Activated T-cell treated with anti-CD3 and anti-CD28 coated beads, Interleukin-2, amount 50 U/mL, for 72 hours (primary cell): ENCODE data around the gene RNASEH2A. TPM values are rescaled to one million over a fixed set of nuclear protein-coding genes. Genes with fewer than 3 reads are reported as not detected.
A peak's percentile ranks its signal among the peaks of the same experiment; 100 is the strongest.

Experiments used
- ATAC-seq, 2 donors: fragments of 150-1000 bp; cut with Tn5 transposase; replicated peaks in 1 of 2; 2 replicates each; pipeline ENCODE4 v1.10.0; 2021; ENCODE audit warnings: moderate library complexity in 2 of 2, mild to moderate bottlenecking in 1 of 2
- DNase-seq, 2 donors: peaks; one replicate each; pipeline ENCODE4 v3.0.0; 2021 to 2022; ENCODE audit warnings: mixed read lengths in 1 of 2
- H3K27ac Mint-ChIP-seq: one replicate; pipeline ENCODE4 v1.8.0; 2022; ENCODE audit warnings: mild to moderate bottlenecking, moderate library complexity, mixed read lengths
- H3K27me3 Mint-ChIP-seq: one replicate; pipeline ENCODE4 v1.8.0; 2022; ENCODE audit warnings: low read depth, mixed read lengths
- H3K36me3 Mint-ChIP-seq, 2 donors: one replicate each; pipeline ENCODE4 v1.8.0; 2022; ENCODE audit warnings: mixed read lengths in 2 of 2, mild to moderate bottlenecking in 1 of 2; ENCODE audit not compliant: insufficient read depth in 2 of 2
- H3K4me1 Mint-ChIP-seq: one replicate; pipeline ENCODE4 v1.8.0; 2022; ENCODE audit warnings: low read depth, mixed read lengths
- H3K4me3 Mint-ChIP-seq, 2 donors: one replicate each; pipeline ENCODE4 v1.8.0; 2022; ENCODE audit warnings: mild to moderate bottlenecking in 2 of 2, mixed read lengths in 2 of 2, moderate library complexity in 2 of 2
- H3K9me3 Mint-ChIP-seq, 2 donors: one replicate each; pipeline ENCODE4 v1.8.0; 2022; ENCODE audit warnings: mixed read lengths in 2 of 2
- total RNA-seq, 2 donors: library from RNA; stranded (reverse); gene quantifications; one replicate each; pipeline ENCODE4 v1.2.3, GENCODE V29; 2022

Gene RNASEH2A
- total RNA-seq, 2 donors from 2014 or later, result 29.6 to 31.1 TPM

DNA sequence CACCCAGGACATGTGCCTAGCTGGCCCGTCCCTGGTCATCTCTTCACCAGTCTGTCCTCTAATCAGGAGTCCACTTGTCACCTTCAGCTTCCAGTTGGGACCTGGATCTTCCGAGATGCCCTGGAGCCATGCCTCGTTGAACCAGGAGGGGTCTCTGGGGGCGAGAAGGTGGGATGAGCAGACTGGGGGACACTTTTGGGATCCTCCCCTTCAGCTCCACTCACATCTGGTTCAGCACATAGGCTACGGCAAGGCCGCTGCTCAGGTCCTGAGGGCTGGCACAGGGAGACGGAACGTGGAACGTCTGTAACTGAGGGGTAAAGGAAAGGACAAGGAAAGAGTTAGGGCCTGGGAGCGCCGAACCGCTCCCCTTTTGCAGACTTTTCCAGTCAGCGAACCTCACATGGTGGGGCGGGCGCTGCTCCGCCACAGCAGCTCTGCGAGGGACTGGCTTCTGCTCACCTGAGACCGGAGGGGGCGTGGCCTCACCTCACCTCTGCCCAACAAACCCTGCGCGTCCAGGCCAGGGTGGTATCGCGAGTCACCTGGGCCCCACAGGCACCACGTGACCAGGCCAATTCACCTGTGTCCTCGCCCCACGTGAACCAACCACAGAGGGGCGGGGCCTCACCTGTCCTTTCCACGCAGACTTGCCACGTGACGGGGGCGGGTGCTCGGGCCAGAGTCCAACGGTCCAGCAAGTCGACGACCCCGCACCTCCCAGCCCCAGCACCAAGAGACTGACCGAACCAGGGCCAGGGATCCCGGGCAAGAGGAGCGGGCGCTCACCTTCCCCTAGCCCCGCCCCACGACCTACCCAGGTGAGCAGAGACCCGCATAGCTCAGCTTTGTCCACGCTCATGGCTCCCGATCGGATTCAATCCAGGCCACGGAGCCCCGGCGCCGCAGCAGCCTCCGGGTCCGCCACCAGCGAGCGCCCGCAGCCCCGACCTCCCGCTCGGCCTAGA, 31.5 kb upstream of the RNASEH2A start, which contains the start of gene HOOK2:
HOOK2 (minus strand) TSS at position 965 of the 968 bp plus-strand sequence; CDS start at position 862, 103 bp downstream.
- Mint-ChIP-seq H3K27me3 (no peaks in the 10 kb centered on the region), H3K4me3 (peak within 1 kb of the TSS; percentile 75 to 80), H3K4me1 (peaks cover 50% of the 10 kb centered on the region), H3K27ac (peak within 1 kb of the TSS; percentile 35), H3K36me3 (peaks cover 0 to 2% of the 10 kb centered on the region in 2 donors), H3K9me3 (no peaks in the 10 kb centered on the region)
- ATAC-seq (no peak), DNase-seq (peak in 1 of 2 donors; percentile 31)

DNA sequence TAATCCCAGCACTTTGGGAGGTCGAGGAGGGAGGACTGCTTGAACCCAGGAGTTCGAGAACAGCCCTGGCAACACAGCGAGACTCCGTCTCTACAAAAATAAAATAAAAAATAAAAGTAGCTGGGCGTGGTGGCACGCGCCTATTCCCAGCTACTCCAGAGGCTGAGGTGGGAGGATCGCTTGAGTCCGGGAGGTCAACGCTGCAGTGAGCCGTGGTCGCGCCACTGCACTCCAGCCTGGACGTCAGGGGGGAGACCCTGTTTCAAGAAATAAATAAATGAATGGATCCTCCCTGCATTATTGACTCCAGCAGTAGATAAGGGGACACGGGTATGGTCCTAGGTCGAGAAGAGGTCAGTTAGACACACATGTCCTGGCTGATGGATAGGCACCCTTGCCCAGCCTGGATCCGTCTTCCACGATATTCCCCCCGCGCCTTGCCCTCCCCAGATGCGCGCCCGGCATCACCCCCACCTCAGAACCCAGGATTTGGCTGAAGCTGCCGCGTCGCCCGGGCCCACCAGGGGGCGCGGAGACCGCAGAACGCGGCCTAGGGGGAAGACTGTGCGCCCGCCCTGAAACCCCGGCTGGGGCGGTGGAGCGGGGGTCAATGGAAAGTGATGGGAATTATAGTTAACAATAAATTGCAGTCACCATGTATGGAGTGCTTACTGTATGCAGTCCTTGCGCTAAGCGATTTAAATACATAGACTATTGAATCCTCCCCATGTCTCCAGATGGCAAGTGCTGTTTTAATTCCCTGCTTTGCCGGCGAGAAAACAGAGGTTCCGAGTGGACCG, 29.0 kb upstream of the RNASEH2A start:
- Mint-ChIP-seq H3K27ac (peak overlapping the region; percentile 57), H3K9me3 (no peaks in the 10 kb centered on the region), H3K4me3 (peak overlapping the region; percentile 97 to 99), H3K36me3 (peaks cover 0 to 2% of the 10 kb centered on the region in 2 donors), H3K4me1 (peaks cover 61% of the 10 kb centered on the region), H3K27me3 (no peaks in the 10 kb centered on the region)
- DNase-seq (peak; percentile 87 to 93), ATAC-seq (peak; percentile 38 to 43)

DNA sequence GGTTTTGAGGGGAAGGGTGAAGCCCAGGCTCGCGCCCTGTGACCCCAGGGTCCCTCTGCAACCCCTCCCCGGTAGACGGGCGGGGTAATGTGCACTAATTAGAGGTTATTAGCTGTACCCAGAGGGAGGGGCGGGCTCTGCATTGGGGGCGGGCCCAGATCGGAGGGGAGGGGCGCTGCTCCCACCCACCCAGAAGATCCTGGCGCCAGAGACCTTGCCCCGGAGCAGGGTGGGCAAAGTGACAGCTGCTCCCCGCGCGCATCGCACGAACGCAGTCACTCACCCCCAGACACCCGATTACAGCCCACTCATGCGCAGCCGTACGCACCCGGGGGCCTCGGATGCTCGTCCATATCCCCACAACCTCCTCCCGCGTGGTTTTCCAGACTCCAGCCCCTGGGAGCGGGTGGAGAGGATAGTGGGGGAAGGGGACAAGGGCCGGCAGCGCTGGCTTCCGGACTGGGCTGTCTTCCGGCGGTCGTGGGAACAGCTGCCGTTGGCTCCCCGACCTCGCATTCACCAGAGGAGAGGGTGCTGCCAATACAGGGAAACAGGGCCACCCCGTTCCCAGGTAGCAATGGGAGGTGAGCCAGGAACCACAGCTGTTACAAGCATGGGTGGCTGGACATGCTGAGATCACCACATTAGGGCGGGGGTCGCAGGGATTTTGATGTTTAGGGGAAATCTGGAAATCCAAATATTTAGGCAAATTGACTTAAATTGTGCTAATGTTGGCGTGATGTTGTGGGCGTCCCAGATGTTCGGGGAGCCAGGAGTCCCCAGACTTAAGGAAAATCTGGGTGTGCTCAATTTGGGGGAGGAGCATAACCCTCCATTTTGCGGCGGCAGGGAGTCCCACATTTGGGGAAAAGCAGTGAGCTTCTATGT, 28.1 kb upstream of the RNASEH2A start:
- H3K4me1 Mint-ChIP-seq, result peaks cover 61% of the 10 kb centered on the region
- H3K27ac Mint-ChIP-seq, result peak overlapping the region; percentile 86
- DNase-seq, result peak; percentile 57 to 60
- peak overlapping the region; percentile 97 to 99 for H3K4me3 Mint-ChIP-seq
- peak; percentile 1 to 2 for ATAC-seq
- H3K9me3 Mint-ChIP-seq, result no peaks in the 10 kb centered on the region
- no peaks in the 10 kb centered on the region for H3K36me3 Mint-ChIP-seq
- H3K27me3 Mint-ChIP-seq, result no peaks in the 10 kb centered on the region

DNA sequence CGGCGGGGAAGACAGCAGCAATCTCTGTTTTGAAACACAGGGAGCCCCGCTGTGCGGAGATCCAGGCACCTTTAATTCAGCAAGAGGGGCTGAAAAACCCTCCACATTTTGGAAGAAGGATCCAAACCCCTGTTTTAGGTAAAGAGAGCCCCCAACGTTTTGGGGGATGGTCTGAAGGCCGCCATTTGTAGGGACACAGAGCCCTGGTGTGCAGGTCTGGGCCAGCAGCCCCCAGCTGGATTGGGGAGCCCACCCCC, 27.6 kb upstream of the RNASEH2A start:
- no peak for ATAC-seq

DNA sequence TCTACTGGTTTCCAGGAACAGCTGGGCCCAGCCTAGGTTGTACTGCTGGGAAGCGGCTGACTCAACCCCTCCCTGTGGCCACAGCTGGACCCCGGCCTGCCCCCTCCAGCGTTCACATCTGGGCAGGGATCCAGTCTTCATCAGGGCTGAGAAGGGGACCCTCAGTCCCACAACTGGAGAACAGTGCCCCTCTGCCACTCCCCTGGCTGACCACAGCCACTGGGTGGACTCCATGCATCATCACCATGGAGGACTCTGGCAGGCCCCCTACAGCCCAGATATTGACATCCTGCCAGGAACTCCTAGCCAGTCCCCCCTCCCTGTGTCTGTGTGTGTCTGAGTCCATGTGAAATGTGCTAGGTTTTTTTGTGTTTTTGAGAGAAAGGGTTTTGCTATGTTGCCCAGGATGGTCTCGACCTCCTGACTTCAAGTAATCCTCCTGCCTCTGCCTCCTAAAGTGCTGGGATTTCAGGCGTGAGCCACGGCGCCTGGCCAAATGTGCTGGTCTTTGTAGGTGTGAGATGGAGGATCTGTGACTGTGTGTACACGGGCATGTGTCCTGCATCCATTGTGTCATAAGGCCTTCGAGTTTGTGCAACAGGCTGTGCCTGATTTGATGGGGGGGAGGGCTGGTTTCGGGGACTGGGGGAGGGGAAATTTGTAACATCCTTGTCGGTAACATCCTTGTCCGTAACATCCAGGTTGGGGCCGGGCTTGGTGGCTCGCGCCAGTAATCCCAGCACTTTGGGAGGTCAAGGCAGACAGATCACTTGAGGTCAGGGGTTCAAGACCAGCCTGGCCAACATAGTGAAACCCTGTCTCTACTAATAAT, 27.0 kb upstream of the RNASEH2A start:
- ATAC-seq (no peak), DNase-seq (peak; percentile 35 to 48)
- Mint-ChIP-seq H3K27me3 (no peaks in the 10 kb centered on the region), H3K4me1 (peaks cover 50% of the 10 kb centered on the region), H3K9me3 (no peaks in the 10 kb centered on the region), H3K27ac (peak overlapping the region; percentile 75), H3K36me3 (no peaks in the 10 kb centered on the region), H3K4me3 (peak overlapping the region; percentile 97 to 99)

More for the DNA sequence above, 27.6 kb upstream of the RNASEH2A start:
- Mint-ChIP-seq H3K27ac (peak overlapping the region; percentile 86), H3K9me3 (no peaks in the 10 kb centered on the region), H3K4me1 (peaks cover 56% of the 10 kb centered on the region), H3K4me3 (peak overlapping the region; percentile 97 to 99), H3K36me3 (no peaks in the 10 kb centered on the region), H3K27me3 (no peaks in the 10 kb centered on the region)
- DNase-seq, result no peak

DNA sequence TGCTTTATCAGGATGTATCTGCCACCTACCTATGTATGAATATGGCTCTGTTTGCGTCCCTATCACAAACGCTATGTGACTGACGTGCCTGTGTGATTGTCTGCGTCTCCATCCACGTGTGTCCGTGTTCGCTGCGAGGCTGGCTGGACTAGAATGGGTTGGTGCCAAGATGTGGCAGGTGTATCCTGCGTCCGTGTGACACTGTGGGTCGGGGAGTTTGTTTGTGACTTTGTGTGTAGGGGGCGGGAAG, 24.3 kb upstream of the RNASEH2A start:
- Mint-ChIP-seq H3K9me3 (no peaks in the 10 kb centered on the region), H3K27ac (peak overlapping the region; percentile 86)

DNA sequence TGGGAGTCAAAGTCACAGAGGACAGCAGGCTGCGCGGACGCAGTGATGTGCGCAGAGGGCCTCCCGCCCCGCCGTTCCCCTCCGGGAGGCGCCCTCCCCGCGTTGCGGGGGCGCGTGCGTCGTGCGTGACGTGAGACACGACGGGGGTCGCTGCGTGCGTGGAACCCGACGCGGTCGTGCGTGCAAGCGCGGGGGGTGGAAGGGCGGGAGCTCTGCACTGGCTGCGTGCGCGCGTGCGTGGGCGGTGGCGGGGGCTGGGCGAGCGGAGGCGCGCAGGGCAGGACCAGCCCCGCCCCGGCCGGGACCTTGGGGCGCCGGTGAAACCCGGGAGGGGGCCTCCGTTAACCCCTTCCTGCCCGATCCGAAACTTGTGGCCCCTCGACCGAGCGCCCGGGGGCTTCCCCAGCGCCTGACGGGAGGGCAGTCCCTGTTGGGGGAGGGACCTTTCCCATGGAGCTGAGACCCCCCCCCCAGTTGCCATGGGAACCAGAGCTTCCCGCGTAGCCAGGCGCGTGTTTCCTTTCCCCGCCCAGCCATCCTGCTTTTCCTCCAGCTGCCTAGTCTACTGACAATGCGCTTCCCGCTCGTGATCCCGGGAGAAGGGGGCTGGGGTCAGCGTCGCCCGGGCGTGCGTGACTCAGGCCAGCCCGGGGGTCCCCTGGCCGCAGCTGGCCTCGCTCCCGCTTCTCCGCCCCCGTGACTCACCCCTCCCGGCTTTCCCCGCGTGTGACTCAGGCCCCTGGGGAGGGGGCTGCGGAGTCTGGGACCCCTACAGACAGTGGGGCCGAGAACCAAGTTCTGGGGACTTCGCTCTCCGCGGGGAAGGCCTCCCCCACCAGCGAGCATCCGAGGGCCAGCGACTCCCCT, 23.7 kb upstream of the RNASEH2A start:
- peak; percentile 97 for DNase-seq
- Mint-ChIP-seq H3K4me3 (peak overlapping the region; percentile 87), H3K27me3 (no peaks in the 10 kb centered on the region), H3K9me3 (no peaks in the 10 kb centered on the region), H3K27ac (no peak overlapping the region), H3K36me3 (no peaks in the 10 kb centered on the region), H3K4me1 (peaks cover 38% of the 10 kb centered on the region)
- peak; percentile 55 to 62 for ATAC-seq

More for the DNA sequence above, 24.3 kb upstream of the RNASEH2A start:
- H3K36me3 Mint-ChIP-seq, result no peaks in the 10 kb centered on the region
- DNase-seq, result no peak
- H3K4me3 Mint-ChIP-seq, result peak overlapping the region; percentile 87
- H3K4me1 Mint-ChIP-seq, result peaks cover 42% of the 10 kb centered on the region
- ATAC-seq, result no peak
- H3K27me3 Mint-ChIP-seq, result no peaks in the 10 kb centered on the region

DNA sequence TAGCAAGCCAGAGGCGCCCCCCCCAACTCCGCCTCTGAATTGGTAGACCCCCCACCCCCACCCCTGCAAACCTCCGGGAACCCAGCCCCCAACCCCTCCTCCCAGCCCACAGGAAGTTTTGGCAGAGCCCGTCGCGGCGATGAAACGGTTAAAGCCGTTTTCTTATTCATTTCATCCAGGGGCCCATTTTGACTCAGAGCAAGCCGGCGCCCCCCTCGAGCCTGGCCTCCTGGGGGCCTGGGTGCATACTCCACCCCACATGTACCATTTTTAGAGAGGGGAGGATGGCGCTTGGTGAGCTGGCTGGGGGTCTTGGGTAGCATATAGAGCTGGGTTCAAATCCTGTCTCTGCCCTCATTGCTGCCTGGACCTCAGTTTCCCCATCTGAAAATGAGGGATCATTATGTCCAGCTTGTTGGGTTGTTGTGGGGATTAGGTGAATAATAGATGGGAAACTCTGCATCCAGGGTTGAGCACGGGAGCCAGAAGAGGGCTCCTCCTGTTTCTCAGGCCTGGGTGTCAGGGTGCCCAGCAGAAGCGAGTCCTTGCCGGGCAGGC, 23.0 kb upstream of the RNASEH2A start:
- Mint-ChIP-seq H3K36me3 (no peaks in the 10 kb centered on the region), H3K4me1 (peaks cover 41% of the 10 kb centered on the region), H3K9me3 (no peaks in the 10 kb centered on the region), H3K27me3 (no peaks in the 10 kb centered on the region), H3K27ac (peak overlapping the region; percentile 69), H3K4me3 (peak overlapping the region in 1 of 2 donors; percentile 79)
- peak in 1 of 2 donors; percentile 93 for DNase-seq
- peak; percentile 36 to 47 for ATAC-seq

DNA sequence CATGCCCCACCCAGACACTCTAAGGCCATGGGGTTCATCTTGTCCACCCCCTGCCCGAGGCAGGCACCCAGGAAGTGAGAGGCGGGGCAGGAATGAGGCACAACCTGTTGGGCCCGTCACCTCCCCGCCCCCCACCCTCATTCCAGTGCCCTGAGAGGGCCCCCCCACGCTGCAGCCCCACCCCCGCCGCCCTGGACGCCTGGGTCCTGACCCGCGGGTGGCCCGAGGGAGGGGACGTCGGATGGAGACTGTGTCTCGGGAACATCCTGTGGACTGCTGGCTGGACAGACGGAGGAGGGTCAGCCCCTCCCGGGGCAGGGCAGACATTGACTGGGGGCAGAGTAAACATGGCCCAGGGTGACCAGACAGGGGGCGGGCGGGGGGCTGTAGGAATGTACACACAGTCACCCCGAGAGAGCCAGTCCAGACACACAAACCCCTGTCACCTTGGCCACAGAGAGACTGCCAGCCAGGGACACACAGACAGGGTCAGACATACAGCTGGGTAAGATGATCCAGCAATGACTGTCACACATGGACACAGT, 22.5 kb upstream of the RNASEH2A start:
- H3K27me3 Mint-ChIP-seq, result no peaks in the 10 kb centered on the region
- no peaks in the 10 kb centered on the region for H3K9me3 Mint-ChIP-seq
- peak overlapping the region in 1 of 2 donors; percentile 79 for H3K4me3 Mint-ChIP-seq
- H3K4me1 Mint-ChIP-seq, result peaks cover 41% of the 10 kb centered on the region
- H3K27ac Mint-ChIP-seq, result peak overlapping the region; percentile 69
- H3K36me3 Mint-ChIP-seq, result no peaks in the 10 kb centered on the region
- ATAC-seq, result peak in 1 of 2 donors; percentile 3
- DNase-seq, result peak; percentile 54 to 62

DNA sequence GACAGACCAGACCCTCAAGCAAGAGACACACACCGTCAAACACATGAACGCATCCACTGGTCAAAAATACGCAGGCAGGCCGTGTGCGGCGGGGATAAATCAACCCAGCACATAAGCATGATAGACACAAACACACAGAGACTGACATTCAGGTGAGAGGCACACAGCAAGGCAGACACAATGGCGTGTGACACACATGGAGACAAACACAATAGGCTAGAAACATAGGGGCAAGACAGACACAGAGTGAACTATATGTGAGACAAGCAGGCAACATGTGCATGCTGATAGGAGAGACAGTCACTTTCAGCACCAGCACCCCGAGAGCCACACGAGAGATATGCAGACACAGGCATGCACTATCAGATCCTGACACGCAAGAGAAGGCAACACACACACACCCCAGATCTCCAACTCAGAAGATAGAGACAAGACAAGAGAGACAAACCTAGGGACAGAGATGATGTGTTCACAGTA, 22.0 kb upstream of the RNASEH2A start:
- Mint-ChIP-seq H3K4me1 (peaks cover 38% of the 10 kb centered on the region), H3K4me3 (no peak overlapping the region), H3K9me3 (no peaks in the 10 kb centered on the region), H3K27ac (no peak overlapping the region), H3K27me3 (no peaks in the 10 kb centered on the region), H3K36me3 (no peaks in the 10 kb centered on the region)
- DNase-seq, result peak; percentile 44
- peak; percentile 1 to 4 for ATAC-seq
